Measurements from ENCODE around the gene ZBED1. TPM values are rescaled to one million over a fixed set of nuclear protein-coding genes. Genes with fewer than 3 reads are reported as not detected.
"Not testable (repeated sequence)": the region's sequence is repeated elsewhere in the genome, so short reads cannot be mapped to it uniquely, and the experiment has no call there.

The ZBED1 gene
- total RNA-seq, 2 donors from 2014 or later: 33.3 to 44.6 TPM

GRCh38 chrX:2479420-2479780 lies 21.4 kb downstream of the ZBED1 start:
- H3K9me3 ChIP-seq: no peaks in the 10 kb centered on the region
- TF ChIP-seq CTCF (IDR thresholded peaks at IDR 0.05): no peak
- DNase-seq: no peak
- no peak overlapping the region for H3K27ac ChIP-seq
- intact Hi-C loops (cut with DNase I): no loop called here
- H3K4me3 ChIP-seq: no peak overlapping the region
- H3K9ac ChIP-seq (ENCODE audit: low read depth in 2 of 2, low read length in 2 of 2): no peak overlapping the region
- H3K4me1 ChIP-seq: no peaks in the 10 kb centered on the region
- H3K36me3 ChIP-seq: no peaks in the 10 kb centered on the region
- H3K27me3 ChIP-seq: no peaks in the 10 kb centered on the region

- no peak for TF ChIP-seq CTCF (IDR thresholded peaks at IDR 0.05)
- Histone ChIP-seq H3K27ac (no peak overlapping the region), H3K9me3 (no peaks in the 10 kb centered on the region), H3K9ac (ENCODE audit: low read depth in 2 of 2, low read length in 2 of 2) (no peak overlapping the region), H3K4me3 (no peak overlapping the region), H3K36me3 (no peaks in the 10 kb centered on the region), H3K27me3 (no peaks in the 10 kb centered on the region), H3K4me1 (no peaks in the 10 kb centered on the region)
- no peak for DNase-seq
- intact Hi-C loops (cut with DNase I): no loop called here
Measured at GRCh38 chrX:2478546-2479419, 22.0 kb downstream of the ZBED1 start.

- H3K9me3 ChIP-seq; intact Hi-C loops (cut with DNase I); H3K36me3 ChIP-seq; H3K4me3 ChIP-seq; H3K27me3 ChIP-seq; H3K9ac ChIP-seq (ENCODE audit: low read depth in 2 of 2, low read length in 2 of 2); H3K27ac ChIP-seq; H3K4me1 ChIP-seq: not testable (repeated sequence)
- DNase-seq: peak; percentile 50
Measured at GRCh38 chrX:2477313-2477712, 23.5 kb downstream of the ZBED1 start.

GRCh38 chrX:2474963-2475726 lies 25.6 kb downstream of the ZBED1 start:
- Histone ChIP-seq H3K9me3 (no peaks in the 10 kb centered on the region), H3K9ac (ENCODE audit: low read depth in 2 of 2, low read length in 2 of 2) (no peak overlapping the region)

GRCh38 chrX:2474280-2474962 lies 26.4 kb downstream of the ZBED1 start:
- Histone ChIP-seq H3K9me3 (no peaks in the 10 kb centered on the region), H3K36me3 (no peaks in the 10 kb centered on the region), H3K4me3 (no peak overlapping the region), H3K9ac (ENCODE audit: low read depth in 2 of 2, low read length in 2 of 2) (no peak overlapping the region), H3K27me3 (no peaks in the 10 kb centered on the region), H3K4me1 (no peaks in the 10 kb centered on the region), H3K27ac (no peak overlapping the region)
- intact Hi-C loops (cut with DNase I): no loop called here
- no peak for TF ChIP-seq CTCF (IDR thresholded peaks at IDR 0.05)
- DNase-seq: no peak

More at GRCh38 chrX:2474963-2475726, 25.6 kb downstream of the ZBED1 start:
- Histone ChIP-seq H3K36me3 (no peaks in the 10 kb centered on the region), H3K27me3 (no peaks in the 10 kb centered on the region), H3K4me3 (no peak overlapping the region), H3K4me1 (no peaks in the 10 kb centered on the region), H3K27ac (no peak overlapping the region)
- intact Hi-C loops (cut with DNase I): no loop called here
- TF ChIP-seq CTCF (IDR thresholded peaks at IDR 0.05): no peak
- no peak for DNase-seq

GRCh38 chrX:2473064-2473463 lies 27.7 kb downstream of the ZBED1 start:
- DNase-seq: peak; percentile 53
- H3K27ac ChIP-seq; H3K9ac ChIP-seq (ENCODE audit: low read depth in 2 of 2, low read length in 2 of 2); H3K4me3 ChIP-seq; H3K9me3 ChIP-seq; H3K27me3 ChIP-seq; H3K36me3 ChIP-seq; H3K4me1 ChIP-seq; intact Hi-C loops (cut with DNase I): not testable (repeated sequence)

All from colonic mucosa (tissue), 4 donors.